ENCODE results near the gene CNOT11. TPM values are rescaled to one million over a fixed set of nuclear protein-coding genes. Genes with fewer than 3 reads are reported as not detected.

Gene CNOT11
- total RNA-seq, 3 donors from 2014 or later (not counting 1 experiment from before 2014, with no cell fraction given): 41.7 to 49.8 (median 46.0) TPM

- DNase-seq (no peak), ATAC-seq (no peak)
- Mint-ChIP-seq H3K9me3 (no peaks in the 10 kb centered on the region), H3K27me3 (ENCODE audit: low read depth in 2 of 2) (no peaks in the 10 kb centered on the region), H3K4me1 (peaks cover 15 to 16% of the 10 kb centered on the region in 2 donors), H3K27ac (peak overlapping the region; percentile 72 to 85), H3K4me3 (no peak overlapping the region), H3K36me3 (peaks cover 8% of the 10 kb centered on the region)
- Histone ChIP-seq H3K9me3 (ENCODE audit: control insufficient read depth, insufficient read depth, low read length) (no peaks in the 10 kb centered on the region), H3K4me3 (ENCODE audit: low read length) (no peak overlapping the region), H3K36me3 (ENCODE audit: control insufficient read depth, insufficient read depth, low read length) (peaks cover 72% of the 10 kb centered on the region), H3K27me3 (ENCODE audit: control insufficient read depth, insufficient read depth, low read length) (no peaks in the 10 kb centered on the region), H3K27ac (ENCODE audit: low read length) (no peak overlapping the region), H3K4me1 (ENCODE audit: control insufficient read depth, insufficient read depth, low read length) (peaks cover 4% of the 10 kb centered on the region)
- intact Hi-C loops (cut with micrococcal nuclease): no loop called here
- WGBS (ENCODE audit: insufficient coverage): 92% methylated on average over 7 of the region's 8 CpGs
- TF ChIP-seq CTCF (IDR thresholded peaks at IDR 0.05): no peak
These were observed 18.1 kb downstream of the CNOT11 start for GRCh38 chr2:101270700-101271259.

- peak in 2 of 3 donors; percentile 21 to 55 for ATAC-seq
- peak overlapping the region; percentile 72 to 85 for H3K27ac Mint-ChIP-seq
These were observed 19.5 kb downstream of the CNOT11 start for GRCh38 chr2:101272045-101272784.

GRCh38 chr2:101273056-101273455, 20.4 kb downstream of the CNOT11 start:
- ATAC-seq: no peak
- no peaks in the 10 kb centered on the region for H3K27me3 ChIP-seq (ENCODE audit: control insufficient read depth, insufficient read depth, low read length)
- intact Hi-C loops (cut with micrococcal nuclease): no loop called here
- DNase-seq: no peak
- H3K27me3 Mint-ChIP-seq (ENCODE audit: low read depth in 2 of 2): no peaks in the 10 kb centered on the region
- H3K9me3 Mint-ChIP-seq: no peaks in the 10 kb centered on the region
- peaks cover 4% of the 10 kb centered on the region for H3K4me1 ChIP-seq (ENCODE audit: control insufficient read depth, insufficient read depth, low read length)
- no peak overlapping the region for H3K4me3 Mint-ChIP-seq
- H3K27ac Mint-ChIP-seq: peak overlapping the region; percentile 20 to 85
- TF ChIP-seq CTCF (IDR thresholded peaks at IDR 0.05): no peak
- H3K27ac ChIP-seq (ENCODE audit: low read length): no peak overlapping the region
- H3K36me3 Mint-ChIP-seq: peaks cover 8% of the 10 kb centered on the region
- no peaks in the 10 kb centered on the region for H3K9me3 ChIP-seq (ENCODE audit: control insufficient read depth, insufficient read depth, low read length)
- no peak overlapping the region for H3K4me3 ChIP-seq (ENCODE audit: low read length)
- H3K4me1 Mint-ChIP-seq: peaks cover 14 to 16% of the 10 kb centered on the region in 2 donors
- 96% methylated on average over 8 of the region's 8 CpGs for WGBS (ENCODE audit: insufficient coverage)
- peaks cover 74% of the 10 kb centered on the region for H3K36me3 ChIP-seq (ENCODE audit: control insufficient read depth, insufficient read depth, low read length)

More at GRCh38 chr2:101272045-101272784, 19.5 kb downstream of the CNOT11 start:
- DNase-seq: peak in 1 of 2 donors; percentile 23
- H3K27me3 ChIP-seq (ENCODE audit: control insufficient read depth, insufficient read depth, low read length): no peaks in the 10 kb centered on the region
- H3K27me3 Mint-ChIP-seq (ENCODE audit: low read depth in 2 of 2): no peaks in the 10 kb centered on the region
- peaks cover 8% of the 10 kb centered on the region for H3K36me3 Mint-ChIP-seq
- no peak for TF ChIP-seq CTCF (IDR thresholded peaks at IDR 0.05)
- no peaks in the 10 kb centered on the region for H3K9me3 ChIP-seq (ENCODE audit: control insufficient read depth, insufficient read depth, low read length)
- no peak overlapping the region for H3K4me3 Mint-ChIP-seq
- H3K4me3 ChIP-seq (ENCODE audit: low read length): no peak overlapping the region
- H3K4me1 Mint-ChIP-seq: peaks cover 15 to 16% of the 10 kb centered on the region in 2 donors
- peaks cover 76% of the 10 kb centered on the region for H3K36me3 ChIP-seq (ENCODE audit: control insufficient read depth, insufficient read depth, low read length)
- 82% methylated on average over 1 of the region's 3 CpGs for WGBS (ENCODE audit: insufficient coverage)
- H3K4me1 ChIP-seq (ENCODE audit: control insufficient read depth, insufficient read depth, low read length): peaks cover 4% of the 10 kb centered on the region
- no peaks in the 10 kb centered on the region for H3K9me3 Mint-ChIP-seq
- intact Hi-C loops (cut with micrococcal nuclease): no loop called here
- no peak overlapping the region for H3K27ac ChIP-seq (ENCODE audit: low read length)
